NT2/D1 (cell line): Measurements from ENCODE around the gene ZC3H4.
A peak's percentile ranks its signal among the peaks of the same experiment; 100 is the strongest.

ENCODE experiments used
- DNase-seq: peaks from one replicate; pipeline ENCODE4 v3.0.0-alpha.2; 2011; ENCODE audit warnings: low read depth, low spot score
- H3K27me3 ChIP-seq: 2 replicates; pipeline ENCODE4 v1.6.0; 2011; ENCODE audit warnings: mild to moderate bottlenecking; ENCODE audit not compliant: insufficient read length, insufficient read depth
- H3K36me3 ChIP-seq: 2 replicates; pipeline ENCODE4 v1.6.1; 2011; ENCODE audit warnings: mild to moderate bottlenecking, low read length, mixed read lengths; ENCODE audit not compliant: insufficient read depth, insufficient read length
- H3K4me1 ChIP-seq: 2 replicates; pipeline ENCODE4 v1.5.1; 2011; ENCODE audit not compliant: insufficient read depth, insufficient read length
- H3K4me3 ChIP-seq: 2 replicates; pipeline ENCODE4 v1.5.1; 2011; ENCODE audit warnings: low read depth; ENCODE audit not compliant: insufficient read length
- H3K9ac ChIP-seq: 2 replicates; pipeline ENCODE4 v1.6.0; 2011; ENCODE audit warnings: low read depth; ENCODE audit not compliant: insufficient read length
- H3K9me3 ChIP-seq: 2 replicates; pipeline ENCODE4 v1.5.1; 2011; ENCODE audit warnings: mild to moderate bottlenecking, low read length; ENCODE audit not compliant: insufficient read depth
- SUZ12 ChIP-seq: IDR thresholded peaks from 2 replicates; pipeline ENCODE4 v1.6.1; 2011; ENCODE audit not compliant: insufficient read length, insufficient read depth; ENCODE audit errors: extremely low read depth
- YY1 ChIP-seq: IDR thresholded peaks from 2 replicates; pipeline ENCODE4 v1.6.1; 2011; ENCODE audit not compliant: insufficient read length, insufficient read depth
- ZNF274 ChIP-seq: IDR thresholded peaks from 2 replicates; pipeline ENCODE4 v1.6.1; 2011; ENCODE audit warnings: mild to moderate bottlenecking, low read depth, low read length

The ZC3H4 gene

GRCh38 chr19:47049307-47049700 lies 64.3 kb downstream of the ZC3H4 start:
- no peaks in the 10 kb centered on the region for H3K4me1 ChIP-seq
- no peak overlapping the region for H3K4me3 ChIP-seq
- no peaks in the 10 kb centered on the region for H3K27me3 ChIP-seq
- TF ChIP-seq YY1 (no peak), SUZ12 (no peak), ZNF274 (no peak)
- H3K36me3 ChIP-seq: peaks cover 3% of the 10 kb centered on the region
- H3K9me3 ChIP-seq: no peaks in the 10 kb centered on the region
- H3K9ac ChIP-seq: no peak overlapping the region
- peak; percentile 55 for DNase-seq

- H3K4me3 ChIP-seq: peak overlapping the region; percentile 75
- no peaks in the 10 kb centered on the region for H3K27me3 ChIP-seq
- TF ChIP-seq YY1 (no peak), ZNF274 (no peak), SUZ12 (no peak)
- H3K36me3 ChIP-seq: peaks cover 3% of the 10 kb centered on the region
- H3K9me3 ChIP-seq: no peaks in the 10 kb centered on the region
- peak overlapping the region; percentile 68 for H3K9ac ChIP-seq
- peak; percentile 75 for DNase-seq
- no peaks in the 10 kb centered on the region for H3K4me1 ChIP-seq
These were observed 65.7 kb downstream of the ZC3H4 start for GRCh38 chr19:47047763-47048405.

GRCh38 chr19:47047272-47047762 lies 66.3 kb downstream of the ZC3H4 start:
- H3K9ac ChIP-seq: no peak overlapping the region
- H3K36me3 ChIP-seq: peaks cover 3% of the 10 kb centered on the region
- no peaks in the 10 kb centered on the region for H3K27me3 ChIP-seq
- no peaks in the 10 kb centered on the region for H3K4me1 ChIP-seq
- TF ChIP-seq SUZ12 (no peak), ZNF274 (no peak), YY1 (no peak)
- no peak for DNase-seq
- no peaks in the 10 kb centered on the region for H3K9me3 ChIP-seq
- H3K4me3 ChIP-seq: peak overlapping the region; percentile 75

GRCh38 chr19:47045867-47046470 lies 67.6 kb downstream of the ZC3H4 start:
- DNase-seq: no peak
- TF ChIP-seq YY1: no peak
- no peak for TF ChIP-seq SUZ12
- no peak for TF ChIP-seq ZNF274

GRCh38 chr19:47044946-47045866 lies 68.4 kb downstream of the ZC3H4 start:
- Histone ChIP-seq H3K36me3 (peaks cover 4% of the 10 kb centered on the region), H3K4me1 (no peaks in the 10 kb centered on the region), H3K9ac (no peak overlapping the region), H3K4me3 (no peak overlapping the region), H3K9me3 (no peaks in the 10 kb centered on the region), H3K27me3 (no peaks in the 10 kb centered on the region)
- no peak for TF ChIP-seq YY1
- no peak for TF ChIP-seq SUZ12
- TF ChIP-seq ZNF274: no peak
- DNase-seq: no peak

More at GRCh38 chr19:47045867-47046470, 67.6 kb downstream of the ZC3H4 start:
- Histone ChIP-seq H3K4me1 (no peaks in the 10 kb centered on the region), H3K9ac (no peak overlapping the region), H3K9me3 (no peaks in the 10 kb centered on the region), H3K36me3 (peaks cover 4% of the 10 kb centered on the region), H3K27me3 (no peaks in the 10 kb centered on the region), H3K4me3 (no peak overlapping the region)

- H3K4me3 ChIP-seq: no peak overlapping the region
- no peaks in the 10 kb centered on the region for H3K9me3 ChIP-seq
- DNase-seq: no peak
- H3K9ac ChIP-seq: no peak overlapping the region
- H3K4me1 ChIP-seq: peaks cover 2% of the 10 kb centered on the region
- TF ChIP-seq YY1: no peak
- no peak for TF ChIP-seq SUZ12
- TF ChIP-seq ZNF274: no peak
- H3K36me3 ChIP-seq: peaks cover 4% of the 10 kb centered on the region
- no peaks in the 10 kb centered on the region for H3K27me3 ChIP-seq
These were observed 72.7 kb downstream of the ZC3H4 start for GRCh38 chr19:47040869-47041268.
